HG02642 (cell line): Measurements from ENCODE around the gene HSPBAP1.
"Not testable (repeated sequence)": the region's sequence is repeated elsewhere in the genome, so short reads cannot be mapped to it uniquely, and the experiment has no call there.

Experiments used
- ATAC-seq: cut with Tn5 transposase; IDR thresholded peaks from one replicate; pipeline ENCODE4 v1.9.1; 2021; ENCODE audit warnings: mild to moderate bottlenecking; ENCODE audit not compliant: unreplicated experiment, poor library complexity

HSPBAP1 gene

DNA sequence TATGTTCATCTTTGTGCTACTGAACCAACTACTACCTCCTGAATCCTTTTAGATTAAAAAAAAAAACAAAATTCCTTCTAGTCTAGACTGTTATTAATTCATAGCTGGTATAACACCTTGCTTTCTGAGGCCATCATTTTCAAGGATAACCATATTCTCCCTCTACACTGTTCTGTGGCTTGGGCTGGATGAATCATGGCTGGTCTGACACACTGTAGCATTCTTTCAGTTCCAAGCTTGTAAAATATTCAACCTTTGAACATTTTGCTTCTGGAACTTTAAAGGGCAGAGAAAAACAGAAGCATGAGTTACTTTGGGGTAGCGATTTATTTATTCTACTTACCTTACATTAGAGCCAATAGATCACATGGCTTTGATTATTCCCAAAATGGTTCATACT, 7.6 kb downstream of the HSPBAP1 start:
- no peak for ATAC-seq

GRCh38 chr3:122785231-122785630, 8.4 kb downstream of the HSPBAP1 start:
- ATAC-seq: no peak

DNA sequence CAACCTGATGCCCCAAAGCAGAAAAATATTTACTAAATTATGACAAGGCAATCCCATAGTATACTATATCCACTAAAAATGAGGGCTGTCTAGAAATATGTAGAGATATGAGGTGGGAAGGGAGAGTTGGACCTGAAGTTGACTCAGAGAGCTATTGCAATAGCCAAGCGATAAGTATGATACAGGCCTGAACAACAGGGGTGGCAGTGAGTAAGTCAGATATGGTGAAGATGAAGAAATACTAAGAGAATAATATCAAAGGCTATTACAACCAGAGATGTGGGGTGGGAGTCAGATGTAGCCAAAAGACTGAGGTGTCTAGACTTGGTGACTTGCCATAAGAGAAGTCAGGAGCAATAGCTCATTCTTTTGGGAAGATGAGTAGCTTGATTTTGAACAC, 9.2 kb downstream of the HSPBAP1 start:
- ATAC-seq: no peak

- no peak for ATAC-seq
Measured at GRCh38 chr3:122782804-122783203, 10.8 kb downstream of the HSPBAP1 start.

DNA sequence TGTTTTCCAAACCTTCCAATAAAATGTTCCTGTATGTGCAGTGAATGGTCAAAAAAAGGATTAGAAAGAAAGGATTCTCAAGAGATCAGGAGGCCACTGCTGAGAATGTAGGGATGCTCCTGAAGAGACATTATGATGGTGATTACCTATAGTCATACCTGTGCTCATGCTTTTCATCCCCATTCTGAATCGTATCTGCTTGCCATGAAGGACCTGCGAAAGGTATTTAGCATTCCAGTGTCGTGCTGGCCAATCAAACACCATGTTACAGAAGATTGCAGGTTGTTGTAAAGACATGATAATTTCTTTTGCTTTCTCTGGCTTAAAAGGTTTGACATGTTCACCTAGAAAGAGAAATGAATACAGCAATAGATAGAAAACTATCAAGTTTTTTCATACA, 16.1 kb downstream of the HSPBAP1 start:
- no peak for ATAC-seq

- no peak for ATAC-seq
Measured at GRCh38 chr3:122776675-122777468, 16.8 kb downstream of the HSPBAP1 start.

- ATAC-seq: peak; percentile 19
Measured at GRCh38 chr3:122774564-122774963, 19.1 kb downstream of the HSPBAP1 start.

- peak; percentile 52 for ATAC-seq
Measured at GRCh38 chr3:122773944-122774509, 19.6 kb downstream of the HSPBAP1 start.

- ATAC-seq: no peak
Measured at GRCh38 chr3:122772827-122773226, 20.8 kb downstream of the HSPBAP1 start.

GRCh38 chr3:122770521-122771202, 23.0 kb downstream of the HSPBAP1 start:
- ATAC-seq: no peak

DNA sequence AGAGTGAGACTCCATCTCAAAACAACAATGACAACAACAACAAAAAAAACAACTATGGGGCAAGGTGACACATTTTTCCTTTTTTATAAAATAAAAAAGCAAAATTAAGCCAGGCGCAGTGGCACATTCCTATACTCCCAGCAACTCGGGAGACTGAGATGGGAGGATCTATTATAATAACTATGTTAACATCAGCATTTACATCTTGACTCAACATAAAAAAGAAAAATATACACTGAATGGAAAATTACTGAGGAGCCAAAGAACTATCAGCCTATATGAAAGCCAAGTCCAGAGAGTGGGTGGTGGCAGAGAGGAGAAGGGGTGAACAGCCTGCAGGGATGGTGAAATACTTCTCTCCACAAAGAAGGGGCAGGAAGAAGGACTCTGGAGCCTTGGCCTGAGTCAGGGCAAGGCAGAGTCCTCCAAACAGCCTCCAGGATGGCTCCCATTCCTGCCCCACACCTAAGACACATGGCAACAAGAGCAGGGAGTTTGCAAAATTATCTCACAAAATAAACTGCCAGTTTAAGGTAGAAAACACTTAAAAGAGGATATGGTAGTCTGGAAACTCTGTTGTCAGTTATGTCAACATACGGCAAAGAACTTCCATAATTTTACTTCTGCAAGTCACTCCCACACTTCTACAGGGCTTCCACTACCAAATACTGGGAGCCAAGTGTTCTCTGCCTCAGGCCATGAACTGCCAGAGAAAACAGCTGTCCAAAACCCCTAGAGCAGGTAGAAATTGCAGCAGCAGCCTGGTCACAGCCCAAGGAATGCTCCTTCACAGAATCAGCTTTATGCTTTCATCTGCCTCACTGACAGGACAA, 25.9 kb downstream of the HSPBAP1 start:
- ATAC-seq: no peak

DNA sequence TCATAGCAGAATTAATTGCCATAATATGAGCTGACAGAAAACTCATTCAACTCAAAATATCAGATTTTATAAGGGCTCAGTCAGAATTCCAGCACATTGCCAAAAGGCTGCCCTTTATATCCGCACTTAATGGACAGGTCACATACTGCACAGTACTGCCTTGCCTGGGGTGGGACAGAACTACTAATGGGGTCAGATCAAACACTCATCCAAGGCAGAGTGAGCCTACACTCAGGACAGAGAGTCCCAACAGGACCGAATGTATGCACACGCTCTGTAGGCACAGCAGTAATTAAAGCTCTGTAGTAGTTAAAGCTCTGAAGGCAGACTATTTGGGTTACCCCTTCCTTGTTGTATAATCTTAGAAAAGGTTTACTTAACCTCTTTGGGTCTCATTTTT, 27.2 kb downstream of the HSPBAP1 start:
- ATAC-seq: no peak

DNA sequence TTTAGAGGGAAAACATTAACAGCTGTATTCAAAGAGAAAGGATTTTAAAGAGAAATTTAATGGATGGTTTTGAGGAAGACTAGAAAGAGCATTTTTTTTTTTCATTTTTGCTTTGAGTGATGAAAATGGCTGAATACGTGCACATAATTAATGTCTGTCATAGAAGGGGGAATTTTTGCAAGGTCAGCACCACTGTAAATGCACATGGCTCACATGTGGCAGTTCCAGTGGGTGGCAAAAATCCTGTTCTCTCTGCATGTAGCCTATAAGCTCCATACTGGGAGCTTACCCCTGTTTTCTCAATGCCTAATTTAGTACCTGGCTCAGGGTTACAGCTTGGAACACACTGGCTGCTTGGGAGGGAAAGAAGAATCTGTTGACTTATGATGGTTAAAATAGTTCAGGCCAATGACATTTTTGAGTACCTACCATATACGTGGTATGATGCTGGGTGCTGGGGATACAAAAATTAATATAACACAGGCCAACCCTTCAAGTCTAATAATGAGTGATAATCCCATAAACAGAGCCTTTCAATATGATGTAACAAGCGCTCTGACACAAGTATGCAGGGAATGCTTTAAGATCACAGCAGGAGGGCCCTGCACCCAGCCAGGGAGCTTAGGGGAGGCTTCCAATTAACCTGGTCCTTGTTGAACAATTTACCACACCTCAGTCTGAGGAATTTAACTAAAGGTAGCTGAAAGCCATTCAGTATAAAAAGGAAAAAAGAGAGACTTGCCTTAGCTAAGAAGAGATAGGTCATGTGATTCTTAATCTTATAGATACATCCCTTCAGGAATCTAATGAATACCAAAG, 33.0 kb downstream of the HSPBAP1 start:
- no peak for ATAC-seq

- no peak for ATAC-seq
Measured at GRCh38 chr3:122758877-122759560, 34.6 kb downstream of the HSPBAP1 start.

DNA sequence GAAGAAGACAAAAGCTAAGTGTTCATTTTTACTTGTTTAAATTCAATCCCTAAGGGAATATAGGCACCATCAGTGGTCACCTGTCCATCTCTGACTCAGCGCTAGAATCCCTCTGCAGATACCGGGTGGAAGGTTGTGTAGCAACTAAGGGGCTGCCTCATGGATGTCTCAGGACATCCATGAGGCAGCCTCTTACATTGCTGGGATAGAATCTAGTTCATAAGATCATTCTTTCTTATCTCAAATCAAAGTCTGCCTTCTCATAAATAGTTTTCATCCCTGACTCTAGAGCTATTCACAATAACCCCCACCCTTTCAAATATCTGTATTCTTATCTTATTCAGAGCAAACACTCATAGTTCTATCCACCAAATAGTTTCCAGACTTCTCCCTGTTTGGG, 38.1 kb downstream of the HSPBAP1 start:
- no peak for ATAC-seq

DNA sequence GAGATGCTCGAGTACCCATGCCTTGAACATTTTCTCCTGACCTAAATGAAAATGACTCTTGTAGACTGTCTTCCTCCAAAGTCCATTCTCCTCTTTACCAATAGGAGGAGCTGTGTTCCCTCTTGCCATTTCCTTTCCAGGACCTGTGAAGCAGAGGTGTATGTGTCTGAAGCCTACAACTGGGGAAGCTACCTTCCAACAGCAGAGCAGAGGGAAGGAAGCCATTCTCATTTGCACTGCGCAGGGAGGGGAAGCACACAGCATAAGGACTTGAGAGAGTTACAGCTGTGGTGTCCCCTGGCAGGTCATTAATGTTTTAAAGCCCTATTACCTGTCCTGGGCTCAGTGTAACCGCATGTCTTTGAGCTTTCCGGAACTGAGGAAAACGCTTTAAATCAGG, 38.7 kb downstream of the HSPBAP1 start:
- no peak for ATAC-seq

DNA sequence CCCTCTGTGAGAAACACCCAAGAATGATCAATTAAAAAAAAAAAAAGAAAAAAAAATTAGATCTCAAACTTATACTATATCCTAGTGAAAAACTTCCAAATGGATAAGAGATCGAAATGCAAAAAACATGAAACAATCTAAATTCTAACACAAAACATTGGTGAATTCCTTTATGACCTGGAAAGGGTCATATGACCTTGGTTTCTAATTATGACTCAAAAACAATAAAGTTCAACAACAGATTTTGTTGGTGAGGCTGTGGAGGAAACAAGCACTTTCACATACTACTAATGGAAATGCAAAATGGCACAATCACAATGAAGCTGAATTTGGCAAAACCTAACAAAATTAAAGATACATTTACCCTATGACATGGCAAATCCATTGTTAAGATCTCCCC, 45.3 kb downstream of the HSPBAP1 start:
- ATAC-seq: no peak

GRCh38 chr3:122747295-122747694, 46.3 kb downstream of the HSPBAP1 start:
- ATAC-seq: not testable (repeated sequence)

DNA sequence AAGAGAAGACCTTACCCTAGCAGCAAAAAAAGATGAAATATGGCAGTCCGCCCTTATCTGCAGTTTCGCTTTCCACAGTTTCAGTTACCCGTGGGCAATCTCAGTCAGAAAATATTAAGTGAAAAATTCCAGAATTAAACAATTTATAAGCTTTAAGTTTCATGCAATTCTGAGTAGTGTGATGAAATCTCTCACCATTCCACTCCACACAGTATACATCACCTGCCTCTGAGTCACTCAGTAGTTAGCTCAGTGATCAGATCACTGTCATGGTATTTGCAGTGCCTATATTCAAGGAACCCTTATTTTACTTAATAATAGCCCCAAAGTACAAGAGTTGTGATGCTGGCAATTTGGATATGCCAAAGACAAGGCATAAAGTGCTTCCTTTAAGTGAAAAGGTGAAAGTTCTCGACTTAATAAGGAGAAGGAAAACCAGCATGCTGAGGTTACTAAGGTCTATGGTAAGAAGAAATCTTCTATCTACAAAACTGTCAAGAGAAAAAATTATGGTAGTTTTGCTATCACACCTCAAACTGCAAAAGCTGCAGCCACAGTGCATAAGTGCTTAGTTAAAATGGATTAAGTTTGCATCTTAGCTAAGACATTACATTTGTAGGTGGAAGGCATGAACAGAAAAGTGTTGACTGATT, 48.1 kb downstream of the HSPBAP1 start:
- ATAC-seq: no peak
